Mesothelial cell of epicardium (in vitro differentiated cells): Measurements from ENCODE around the gene DCXR. TPM values are rescaled to one million over a fixed set of nuclear protein-coding genes. Genes with fewer than 3 reads are reported as not detected.
A peak's percentile ranks its signal among the peaks of the same experiment; 100 is the strongest.

Experiments
- DNase-seq, 2 experiments: peaks; one replicate each; pipeline ENCODE4 v3.0.0; 2021; ENCODE audit warnings: low spot score in 2 of 2; ENCODE audit not compliant: unreplicated experiment in 2 of 2
- H3K27ac Mint-ChIP-seq: 2 replicates; pipeline ENCODE4 v1.8.0; 2021; ENCODE audit warnings: mixed read lengths
- H3K27me3 Mint-ChIP-seq: 2 replicates; pipeline ENCODE4 v1.8.0; 2021; ENCODE audit warnings: low read depth, mixed read lengths
- H3K36me3 Mint-ChIP-seq: 2 replicates; pipeline ENCODE4 v1.8.0; 2021; ENCODE audit warnings: mixed read lengths
- H3K4me1 Mint-ChIP-seq: 2 replicates; pipeline ENCODE4 v1.8.0; 2021; ENCODE audit warnings: mixed read lengths
- H3K4me3 Mint-ChIP-seq: 2 replicates; pipeline ENCODE4 v1.8.0; 2021; ENCODE audit warnings: mild to moderate bottlenecking, moderate library complexity, mixed read lengths
- H3K9me3 Mint-ChIP-seq: 2 replicates; pipeline ENCODE4 v1.8.0; 2021; ENCODE audit warnings: mixed read lengths
- total RNA-seq: library from RNA; stranded (reverse); gene quantifications from 3 replicates; pipeline ENCODE4 v1.2.1, GENCODE V29; 2021
- TF ChIP-seq, protein P1 (sequence below): fragments of 200-600 bp; sonication (generic); IDR thresholded peaks from one replicate; pipeline ENCODE4 v1.5.0; 2021; ENCODE audit warnings: antibody characterized with exemption; ENCODE audit not compliant: unreplicated experiment

Gene DCXR
- total RNA-seq, 1 donor from 2014 or later: 77.6 TPM

GRCh38 chr17:82005701-82006348 is 31.7 kb downstream of the DCXR start:
- Mint-ChIP-seq H3K4me3 (no peak overlapping the region), H3K27me3 (no peaks in the 10 kb centered on the region), H3K4me1 (peaks cover 20% of the 10 kb centered on the region), H3K27ac (no peak overlapping the region), H3K36me3 (no peaks in the 10 kb centered on the region), H3K9me3 (no peaks in the 10 kb centered on the region)
- no peak for DNase-seq
- TF ChIP-seq, protein P1, sequence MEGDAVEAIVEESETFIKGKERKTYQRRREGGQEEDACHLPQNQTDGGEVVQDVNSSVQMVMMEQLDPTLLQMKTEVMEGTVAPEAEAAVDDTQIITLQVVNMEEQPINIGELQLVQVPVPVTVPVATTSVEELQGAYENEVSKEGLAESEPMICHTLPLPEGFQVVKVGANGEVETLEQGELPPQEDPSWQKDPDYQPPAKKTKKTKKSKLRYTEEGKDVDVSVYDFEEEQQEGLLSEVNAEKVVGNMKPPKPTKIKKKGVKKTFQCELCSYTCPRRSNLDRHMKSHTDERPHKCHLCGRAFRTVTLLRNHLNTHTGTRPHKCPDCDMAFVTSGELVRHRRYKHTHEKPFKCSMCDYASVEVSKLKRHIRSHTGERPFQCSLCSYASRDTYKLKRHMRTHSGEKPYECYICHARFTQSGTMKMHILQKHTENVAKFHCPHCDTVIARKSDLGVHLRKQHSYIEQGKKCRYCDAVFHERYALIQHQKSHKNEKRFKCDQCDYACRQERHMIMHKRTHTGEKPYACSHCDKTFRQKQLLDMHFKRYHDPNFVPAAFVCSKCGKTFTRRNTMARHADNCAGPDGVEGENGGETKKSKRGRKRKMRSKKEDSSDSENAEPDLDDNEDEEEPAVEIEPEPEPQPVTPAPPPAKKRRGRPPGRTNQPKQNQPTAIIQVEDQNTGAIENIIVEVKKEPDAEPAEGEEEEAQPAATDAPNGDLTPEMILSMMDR: no peak

DNA sequence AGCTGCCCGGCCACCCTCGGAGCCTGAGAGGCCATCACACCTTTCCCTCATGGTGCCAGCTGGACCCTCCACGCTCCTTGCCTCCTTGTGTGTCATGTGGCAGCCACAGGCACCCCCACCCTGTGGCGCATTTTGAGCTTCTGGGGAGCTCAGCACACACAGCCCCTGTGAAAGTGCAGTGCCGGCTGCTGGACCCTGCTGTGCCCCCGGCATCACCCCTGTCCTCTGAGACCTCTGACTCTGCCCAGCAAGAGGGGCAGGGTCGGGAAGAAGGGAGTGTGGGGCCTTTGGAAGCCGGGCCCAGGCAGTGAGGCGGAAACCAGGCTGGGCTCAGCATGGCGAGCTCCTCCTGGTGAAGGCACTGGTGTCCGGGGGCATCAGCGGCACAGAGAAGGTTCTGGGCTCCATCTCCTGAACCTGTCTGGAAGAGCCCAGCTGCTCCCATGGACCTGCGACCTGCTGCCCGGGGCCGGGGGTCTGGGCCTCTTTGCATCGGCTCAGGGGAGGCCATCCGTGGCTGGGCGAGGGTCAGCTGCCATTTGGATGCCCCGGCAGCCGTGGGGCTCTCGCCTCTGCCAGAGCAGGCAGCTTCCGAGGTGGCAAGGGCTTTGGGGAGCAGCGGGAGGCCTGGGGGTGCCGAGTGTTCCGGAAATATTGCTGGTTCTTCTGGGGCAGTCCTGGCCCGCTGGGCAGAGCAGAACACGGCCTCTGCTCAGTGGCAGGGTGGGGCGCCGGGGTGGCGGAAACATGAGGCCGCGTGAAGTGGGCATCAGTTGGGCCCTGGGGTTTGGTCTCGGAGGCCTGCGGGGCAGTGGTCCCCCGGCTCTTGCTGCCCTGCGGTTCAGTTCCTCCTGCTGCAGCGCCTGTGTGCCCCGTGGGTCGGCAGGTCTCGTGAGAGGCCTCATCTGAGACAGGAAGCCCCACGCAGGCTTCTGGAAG is 32.7 kb downstream of the DCXR start:
- Mint-ChIP-seq H3K36me3 (no peaks in the 10 kb centered on the region), H3K27me3 (no peaks in the 10 kb centered on the region), H3K4me1 (peaks cover 23% of the 10 kb centered on the region), H3K4me3 (no peak overlapping the region), H3K9me3 (no peaks in the 10 kb centered on the region), H3K27ac (no peak overlapping the region)
- TF ChIP-seq, protein P1: no peak
- DNase-seq: no peak

DNA sequence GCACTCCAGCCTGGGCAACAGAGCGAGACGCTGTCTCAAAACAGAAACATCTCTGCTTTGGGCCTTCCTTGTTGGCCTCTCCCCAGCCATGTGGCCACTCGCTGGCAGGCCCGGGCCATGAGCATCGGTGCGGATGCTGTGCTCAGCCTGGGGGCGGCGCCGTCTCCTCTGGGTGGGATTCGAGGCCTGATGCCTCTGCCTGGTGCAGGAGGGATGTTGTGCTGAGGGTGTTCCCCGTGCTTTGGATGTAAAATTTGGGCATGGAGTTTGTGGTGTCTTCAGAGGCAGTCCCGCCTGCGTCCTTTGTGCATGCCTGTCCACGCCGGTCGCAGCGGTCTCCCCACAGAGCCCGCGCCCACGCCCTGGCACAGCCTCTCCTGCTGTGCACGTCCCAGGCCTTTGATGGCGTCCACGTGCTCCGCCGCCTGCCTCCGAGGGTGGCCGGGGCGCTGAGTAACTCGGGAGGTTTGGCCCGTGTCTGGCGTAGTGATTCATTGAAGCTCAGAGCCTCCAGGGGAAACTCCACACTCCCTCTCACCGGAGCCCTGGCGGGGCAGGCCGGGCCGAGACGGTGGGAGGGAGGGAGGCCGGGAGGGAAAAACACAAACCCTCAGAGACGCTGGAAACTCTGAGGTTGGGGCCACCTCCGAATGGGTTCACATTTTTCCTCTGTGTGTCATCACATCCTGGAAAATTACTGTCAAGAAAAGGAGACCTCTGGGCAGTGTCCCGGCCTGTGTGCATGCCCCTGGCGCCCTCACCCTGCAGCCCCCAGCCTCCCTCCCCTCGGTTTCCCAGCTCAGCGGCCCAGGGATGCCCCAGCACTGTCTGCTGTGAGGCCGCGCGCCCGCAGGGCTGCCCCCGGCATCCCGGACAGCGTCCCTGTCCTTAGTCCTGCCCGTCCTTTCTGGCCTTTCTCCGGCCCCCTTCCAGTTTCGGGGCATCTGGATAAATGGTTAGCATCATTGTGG is 33.8 kb downstream of the DCXR start:
- no peak overlapping the region for H3K4me3 Mint-ChIP-seq
- no peaks in the 10 kb centered on the region for H3K36me3 Mint-ChIP-seq
- no peaks in the 10 kb centered on the region for H3K9me3 Mint-ChIP-seq

GRCh38 chr17:82001571-82002056 is 35.9 kb downstream of the DCXR start:
- Mint-ChIP-seq H3K27me3 (no peaks in the 10 kb centered on the region), H3K4me1 (peaks cover 27% of the 10 kb centered on the region), H3K9me3 (no peaks in the 10 kb centered on the region), H3K4me3 (no peak overlapping the region), H3K36me3 (peaks cover 5% of the 10 kb centered on the region), H3K27ac (no peak overlapping the region)
- TF ChIP-seq, protein P1: no peak
- no peak for DNase-seq

More for the DNA sequence above, 33.8 kb downstream of the DCXR start:
- Mint-ChIP-seq H3K4me1 (peaks cover 23% of the 10 kb centered on the region), H3K27ac (no peak overlapping the region), H3K27me3 (no peaks in the 10 kb centered on the region)
- DNase-seq: peak; percentile 56 to 77
- TF ChIP-seq, protein P1: no peak
